OCI-LY7 (cell line): Measurements from ENCODE around the gene KCNQ1.

Experiments used
- EZH2phosphoT487 ChIP-seq: fragments of 200-600 bp; sonication (generic); IDR thresholded peaks from 2 replicates; pipeline ENCODE4 v1.6.1; 2018; ENCODE audit warnings: low read depth, borderline replicate concordance, mild to moderate bottlenecking, mixed run types, antibody characterized with exemption, low read length, moderate library complexity, mixed read lengths
- TF ChIP-seq, protein P1 (sequence below): fragments of 200-600 bp; sonication (generic); conservative IDR thresholded peaks from 2 replicates; pipeline ENCODE4 v1.5.1; 2014; ENCODE audit warnings: mild to moderate bottlenecking, antibody characterized with exemption, low read length, moderate library complexity, mixed read lengths

DNA sequence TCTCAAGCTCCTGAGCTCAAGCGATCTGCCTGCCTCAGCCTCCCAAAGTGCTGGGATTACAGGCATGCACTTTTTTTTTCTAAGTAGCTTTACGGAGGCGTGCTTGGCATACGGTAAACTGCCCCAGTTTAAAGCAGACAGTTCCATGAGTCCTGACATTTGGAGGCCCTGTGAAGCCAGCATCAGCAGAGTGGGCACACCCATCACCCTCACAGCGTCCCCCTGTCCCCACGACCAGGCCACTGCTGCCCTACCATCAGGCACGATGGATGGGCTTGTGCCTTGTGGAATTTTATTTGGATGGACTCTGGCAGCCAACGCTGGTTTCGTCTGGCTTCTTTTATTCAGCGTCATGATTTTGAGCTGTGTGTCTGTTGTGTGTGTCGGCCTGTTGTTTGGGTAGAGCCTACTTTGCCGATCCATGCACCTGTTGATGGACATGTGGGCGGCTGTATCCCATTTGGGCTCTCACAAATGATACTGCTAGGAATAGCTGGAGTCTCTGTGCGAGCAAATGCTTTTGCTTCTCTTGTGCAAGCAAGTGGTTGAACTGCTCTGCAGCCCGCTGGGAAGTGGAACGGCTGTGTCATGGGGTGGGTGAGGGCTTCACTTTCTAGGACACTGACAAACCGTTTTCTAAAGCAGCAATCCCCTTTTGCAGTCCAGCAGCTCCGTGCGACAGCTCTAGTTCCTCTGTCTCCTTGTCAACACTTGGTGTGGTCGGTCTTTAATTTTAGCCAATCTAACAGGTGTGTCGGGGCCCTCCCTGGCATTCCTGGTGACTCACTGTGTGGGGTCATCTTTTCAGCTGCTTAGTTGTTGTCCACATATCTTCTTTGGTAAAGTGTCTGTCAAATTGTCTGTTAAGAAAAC lies 23.8 kb downstream of the KCNQ1 start:
- TF ChIP-seq, protein P1, sequence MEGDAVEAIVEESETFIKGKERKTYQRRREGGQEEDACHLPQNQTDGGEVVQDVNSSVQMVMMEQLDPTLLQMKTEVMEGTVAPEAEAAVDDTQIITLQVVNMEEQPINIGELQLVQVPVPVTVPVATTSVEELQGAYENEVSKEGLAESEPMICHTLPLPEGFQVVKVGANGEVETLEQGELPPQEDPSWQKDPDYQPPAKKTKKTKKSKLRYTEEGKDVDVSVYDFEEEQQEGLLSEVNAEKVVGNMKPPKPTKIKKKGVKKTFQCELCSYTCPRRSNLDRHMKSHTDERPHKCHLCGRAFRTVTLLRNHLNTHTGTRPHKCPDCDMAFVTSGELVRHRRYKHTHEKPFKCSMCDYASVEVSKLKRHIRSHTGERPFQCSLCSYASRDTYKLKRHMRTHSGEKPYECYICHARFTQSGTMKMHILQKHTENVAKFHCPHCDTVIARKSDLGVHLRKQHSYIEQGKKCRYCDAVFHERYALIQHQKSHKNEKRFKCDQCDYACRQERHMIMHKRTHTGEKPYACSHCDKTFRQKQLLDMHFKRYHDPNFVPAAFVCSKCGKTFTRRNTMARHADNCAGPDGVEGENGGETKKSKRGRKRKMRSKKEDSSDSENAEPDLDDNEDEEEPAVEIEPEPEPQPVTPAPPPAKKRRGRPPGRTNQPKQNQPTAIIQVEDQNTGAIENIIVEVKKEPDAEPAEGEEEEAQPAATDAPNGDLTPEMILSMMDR, result no peak
- no peak for TF ChIP-seq EZH2phosphoT487
